ENCODE results near the gene POLR2F.

Gene POLR2F

DNA sequence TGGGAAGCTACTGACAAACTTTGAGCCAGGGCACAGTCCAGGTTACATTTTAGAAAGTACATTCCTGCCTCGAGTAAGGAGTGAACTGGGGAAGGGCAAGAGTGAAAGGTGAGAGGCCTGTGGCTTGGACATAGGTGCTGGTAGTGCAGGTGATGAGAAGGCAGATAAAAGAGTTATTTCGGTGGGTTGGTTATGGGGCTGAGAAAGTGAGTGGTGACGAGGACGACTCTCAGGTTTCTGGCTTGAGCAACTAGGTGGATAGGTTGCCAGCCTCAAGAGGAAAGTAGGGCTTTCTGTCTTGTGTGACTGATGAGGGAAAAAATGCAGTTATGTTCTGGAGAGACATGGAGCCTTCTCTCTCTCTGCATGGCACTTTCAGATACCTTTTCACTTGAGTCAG is 3.7 kb downstream of the POLR2F start:
- TF ChIP-seq, protein P1, sequence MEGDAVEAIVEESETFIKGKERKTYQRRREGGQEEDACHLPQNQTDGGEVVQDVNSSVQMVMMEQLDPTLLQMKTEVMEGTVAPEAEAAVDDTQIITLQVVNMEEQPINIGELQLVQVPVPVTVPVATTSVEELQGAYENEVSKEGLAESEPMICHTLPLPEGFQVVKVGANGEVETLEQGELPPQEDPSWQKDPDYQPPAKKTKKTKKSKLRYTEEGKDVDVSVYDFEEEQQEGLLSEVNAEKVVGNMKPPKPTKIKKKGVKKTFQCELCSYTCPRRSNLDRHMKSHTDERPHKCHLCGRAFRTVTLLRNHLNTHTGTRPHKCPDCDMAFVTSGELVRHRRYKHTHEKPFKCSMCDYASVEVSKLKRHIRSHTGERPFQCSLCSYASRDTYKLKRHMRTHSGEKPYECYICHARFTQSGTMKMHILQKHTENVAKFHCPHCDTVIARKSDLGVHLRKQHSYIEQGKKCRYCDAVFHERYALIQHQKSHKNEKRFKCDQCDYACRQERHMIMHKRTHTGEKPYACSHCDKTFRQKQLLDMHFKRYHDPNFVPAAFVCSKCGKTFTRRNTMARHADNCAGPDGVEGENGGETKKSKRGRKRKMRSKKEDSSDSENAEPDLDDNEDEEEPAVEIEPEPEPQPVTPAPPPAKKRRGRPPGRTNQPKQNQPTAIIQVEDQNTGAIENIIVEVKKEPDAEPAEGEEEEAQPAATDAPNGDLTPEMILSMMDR (IDR thresholded peaks at IDR 0.05; ENCODE audit: borderline replicate concordance, insufficient read depth, low read depth, low read length): no peak
- H3K4me3 ChIP-seq (ENCODE audit: low read depth, low read length): no peak overlapping the region

DNA sequence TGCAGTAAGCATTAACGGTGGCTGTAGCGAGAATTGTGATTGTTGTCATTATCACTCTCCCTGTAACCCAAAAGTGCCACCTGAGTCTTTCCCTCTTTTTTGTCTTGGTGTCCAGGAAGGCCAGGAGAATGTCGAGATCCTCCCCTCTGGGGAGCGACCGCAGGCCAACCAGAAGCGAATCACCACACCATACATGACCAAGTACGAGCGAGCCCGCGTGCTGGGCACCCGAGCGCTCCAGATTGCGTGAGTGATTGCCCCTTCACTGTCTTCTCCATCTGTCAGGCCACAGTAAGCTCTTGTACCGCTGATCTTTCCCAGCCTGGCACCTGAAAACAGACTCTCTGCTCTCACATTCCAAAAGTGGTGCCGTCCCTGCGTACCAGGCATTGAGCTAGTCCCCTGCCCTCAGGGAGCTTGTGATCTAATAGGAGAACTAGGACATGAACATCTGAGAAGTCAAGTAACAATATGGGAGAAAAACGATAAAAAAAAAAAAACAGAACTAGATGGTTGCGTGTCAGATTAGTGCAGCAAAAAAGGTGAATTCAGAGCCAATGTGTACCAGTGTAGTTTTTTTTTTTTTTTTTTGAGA is 5.8 kb downstream of the POLR2F start:
- H3K4me3 ChIP-seq (ENCODE audit: low read depth, low read length): no peak overlapping the region
- TF ChIP-seq, protein P1 (IDR thresholded peaks at IDR 0.05; ENCODE audit: borderline replicate concordance, insufficient read depth, low read depth, low read length): no peak

DNA sequence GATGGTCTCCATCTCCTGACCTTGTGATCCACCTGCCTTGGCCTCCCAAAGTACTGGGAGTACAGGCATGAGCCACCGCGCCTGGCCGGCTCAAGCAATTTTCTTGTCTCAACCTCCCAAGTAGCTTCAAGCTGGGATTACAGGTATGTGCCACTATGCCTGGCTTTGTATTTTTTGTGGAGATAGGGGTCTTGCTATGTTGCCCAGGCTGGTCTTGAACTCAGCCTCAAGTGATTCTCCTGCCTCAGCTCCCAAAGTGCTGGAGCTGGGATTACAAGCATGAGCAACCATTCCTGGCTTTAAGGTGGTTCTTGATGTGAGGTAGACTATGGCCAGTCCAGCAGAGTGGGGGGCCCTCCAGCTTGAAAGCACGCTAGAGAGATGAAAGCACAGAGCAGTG is 7.6 kb downstream of the POLR2F start:
- H3K4me3 ChIP-seq (ENCODE audit: low read depth, low read length): no peak overlapping the region
- TF ChIP-seq, protein P1 (IDR thresholded peaks at IDR 0.05; ENCODE audit: borderline replicate concordance, insufficient read depth, low read depth, low read length): no peak

DNA sequence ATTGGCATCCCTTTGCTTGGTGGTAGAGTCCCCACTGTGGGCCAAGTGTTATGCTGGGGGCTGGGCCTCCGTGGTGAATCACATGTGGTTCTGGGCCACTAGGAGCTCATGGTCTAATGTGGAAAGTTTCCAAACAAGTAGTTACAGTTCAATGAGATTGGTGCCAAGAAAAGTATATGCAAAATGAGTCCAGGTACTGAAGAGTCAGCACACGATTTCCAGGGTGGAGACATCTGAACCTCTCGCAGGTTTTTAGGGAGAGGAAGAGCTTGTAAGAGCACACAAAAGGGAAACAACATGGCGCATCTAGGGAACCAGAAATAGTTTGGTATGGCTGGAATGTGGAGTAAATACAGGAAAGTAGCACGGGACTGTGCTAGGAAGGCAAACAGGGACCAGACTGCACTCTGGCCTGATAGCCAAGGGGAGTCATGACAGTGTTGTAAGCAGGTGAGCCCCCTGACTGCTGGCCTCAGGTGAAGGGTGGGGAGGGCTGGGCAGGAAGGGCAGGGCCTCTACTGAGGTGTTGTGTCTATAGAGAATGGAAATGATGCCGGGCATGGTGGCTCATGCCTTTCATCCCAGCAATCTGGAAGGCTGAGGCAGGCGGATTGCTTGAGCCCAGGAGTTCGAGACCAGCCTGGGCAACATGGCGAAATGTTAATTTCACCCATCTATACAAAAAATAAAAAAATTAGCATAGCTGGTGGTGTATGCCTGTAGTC is 12.6 kb downstream of the POLR2F start:
- H3K4me3 ChIP-seq (ENCODE audit: low read depth, low read length): no peak overlapping the region
- TF ChIP-seq, protein P1 (IDR thresholded peaks at IDR 0.05; ENCODE audit: borderline replicate concordance, insufficient read depth, low read depth, low read length): no peak

DNA sequence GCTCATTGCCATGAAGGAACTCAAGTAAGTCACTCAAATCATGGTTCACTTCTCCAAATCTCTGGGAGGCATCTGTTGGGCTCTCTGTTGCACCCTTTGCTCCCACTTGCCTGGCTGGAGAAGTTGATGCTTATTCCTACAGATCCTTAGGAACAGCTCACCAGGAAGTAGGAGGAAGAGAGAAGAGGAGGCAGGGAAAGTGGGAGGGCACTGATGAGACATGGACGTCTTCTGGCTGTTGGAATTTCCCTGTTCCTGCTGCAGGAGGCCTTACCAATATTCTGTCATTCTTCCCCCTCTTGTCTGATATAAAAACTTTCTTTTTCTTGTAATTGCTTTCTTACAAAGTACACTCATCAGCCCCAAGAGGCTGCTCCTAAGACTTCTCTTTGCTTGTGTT is 13.6 kb downstream of the POLR2F start:
- TF ChIP-seq, protein P1 (IDR thresholded peaks at IDR 0.05; ENCODE audit: borderline replicate concordance, insufficient read depth, low read depth, low read length): no peak
- no peak overlapping the region for H3K4me3 ChIP-seq (ENCODE audit: low read depth, low read length)

DNA sequence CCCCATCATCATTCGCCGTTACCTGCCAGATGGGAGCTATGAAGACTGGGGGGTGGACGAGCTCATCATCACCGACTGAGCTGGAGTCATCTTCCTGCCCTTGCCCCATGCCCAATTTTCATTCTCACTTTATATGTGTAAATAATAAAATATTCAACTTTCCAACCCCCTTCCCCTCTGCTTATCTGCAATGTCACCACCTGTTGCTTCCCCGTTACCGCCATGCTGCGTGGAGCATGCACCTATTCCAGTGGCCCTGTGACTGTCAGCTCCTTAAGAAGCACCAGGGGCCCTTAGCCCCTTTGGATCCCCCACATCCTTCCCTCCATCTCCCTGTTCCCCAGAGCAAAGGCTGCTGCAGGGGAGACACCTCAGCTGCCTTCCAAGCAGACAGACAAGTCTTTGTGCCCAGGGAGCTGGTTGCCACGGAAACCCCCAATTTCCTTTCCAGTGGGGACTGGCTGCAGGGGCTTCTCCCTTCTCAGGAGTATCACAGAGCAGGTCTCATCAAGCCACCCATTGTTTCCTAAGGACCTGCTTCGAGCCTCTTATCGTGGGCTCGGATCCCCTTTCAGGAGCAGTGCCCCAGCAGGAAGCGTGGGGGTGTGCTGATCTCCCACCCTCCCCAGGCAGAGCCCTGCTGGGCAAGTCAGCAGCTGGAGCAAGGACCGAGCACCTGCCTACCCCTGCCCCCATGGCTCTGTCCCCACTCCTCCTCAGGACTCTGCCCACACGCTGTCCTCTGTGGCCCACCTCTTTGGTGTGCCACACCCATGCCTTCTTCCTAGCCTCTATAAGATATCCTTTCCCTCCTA is 14.3 kb downstream of the POLR2F start:
- TF ChIP-seq, protein P1 (IDR thresholded peaks at IDR 0.05; ENCODE audit: borderline replicate concordance, insufficient read depth, low read depth, low read length): no peak
- no peak overlapping the region for H3K4me3 ChIP-seq (ENCODE audit: low read depth, low read length)
